AG04449 (cell line): ENCODE results near the gene HEXIM1.

Experiments
- CTCF ChIA-PET: fragments of 350-600 bp; formaldehyde crosslinking; extraction: SDS; loops from one replicate; lab custom pipeline; 2021; ENCODE audit warnings: antibody characterized with exemption; lab: Yijun Ruan, JAX
- POLR2A ChIA-PET: fragments of 400-600, 350-600 bp; formaldehyde crosslinking; extraction: SDS; loops from one replicate; lab custom pipeline; 2020; ENCODE audit warnings: antibody characterized with exemption, inconsistent platforms; lab: Yijun Ruan, JAX
- DNase-seq: peaks from one replicate; pipeline ENCODE4 v3.0.0-alpha.2; 2010; ENCODE audit warnings: low read depth, low spot score
- H3K4me3 ChIP-seq: 2 replicates; pipeline ENCODE4 v1.5.1; 2011; ENCODE audit warnings: low read depth, mild to moderate bottlenecking, control low read depth, low read length
- CTCF ChIP-seq: IDR thresholded peaks from one replicate; pipeline ENCODE4 v1.5.1; 2011; ENCODE audit warnings: mild to moderate bottlenecking, moderate library complexity, low read length, control low read depth, inconsistent platforms; ENCODE audit not compliant: insufficient read depth; ENCODE audit errors: missing control alignments

The HEXIM1 gene

GRCh38 chr17:45177563-45177962 lies 29.3 kb downstream of the HEXIM1 start:
- no peak overlapping the region for H3K4me3 ChIP-seq
- no peak for DNase-seq
- TF ChIP-seq CTCF, result no peak
- CTCF ChIA-PET, result interaction anchor here (2.2 to 3.1 kb wide), 3 partner anchors 20 to 43 kb away, joined by 19 to 23 read pairs (median 20); partner anchors contain the start of gene ACBD4
- POLR2A ChIA-PET, result interaction anchor here (2.4 kb wide), 1 partner anchor 28 kb away, joined by 21 read pairs; the partner anchor contains the start of gene HEXIM1

GRCh38 chr17:45184144-45184543 lies 35.9 kb downstream of the HEXIM1 start:
- CTCF ChIA-PET, result interaction anchor here (0.9 to 3.5 kb wide), 4 partner anchors 10 to 243 kb away, joined by 3 to 24 read pairs (median 9); no protein-coding TSS in a partner anchor
- DNase-seq, result no peak
- POLR2A ChIA-PET, result interaction anchor here (2.6 kb wide), 1 partner anchor 35 kb away, joined by 8 read pairs; the partner anchor contains the start of gene HEXIM1
- no peak overlapping the region for H3K4me3 ChIP-seq
- TF ChIP-seq CTCF, result no peak

- TF ChIP-seq CTCF, result no peak
- DNase-seq, result no peak
- ChIA-PET CTCF (interaction anchor here (3.2 kb wide), 1 partner anchor 11 kb away, joined by 34 read pairs; no protein-coding TSS in a partner anchor), POLR2A (interaction anchor here (0.5 to 0.6 kb wide), 2 partner anchors 39 to 128 kb away, joined by 3 read pairs; partner anchors contain the start of gene HEXIM1)
- H3K4me3 ChIP-seq, result no peak overlapping the region
Observed at GRCh38 chr17:45186801-45187354, 38.6 kb downstream of the HEXIM1 start.

- TF ChIP-seq CTCF, result no peak
- no peak for DNase-seq
- ChIA-PET CTCF (interaction anchor here (0.7 to 20.5 kb wide), 4 partner anchors 9 to 54 kb away, joined by 3 to 677 read pairs (median 22); partner anchors contain the start of genes ACBD4 and PLCD3), POLR2A (interaction anchor here (0.6 kb wide), 1 partner anchor 730 kb away, joined by 3 read pairs; no protein-coding TSS in a partner anchor)
- H3K4me3 ChIP-seq, result no peak overlapping the region
Observed at GRCh38 chr17:45189009-45189408, 40.7 kb downstream of the HEXIM1 start.

- TF ChIP-seq CTCF, result no peak
- no peak for DNase-seq
- H3K4me3 ChIP-seq, result no peak overlapping the region
- POLR2A ChIA-PET, result interaction anchor here (1.4 to 2.0 kb wide), 2 partner anchors 41 to 42 kb away, joined by 4 to 5 read pairs; partner anchors contain the start of gene HEXIM1
- CTCF ChIA-PET, result interaction anchor here (1.0 to 20.5 kb wide), 7 partner anchors 8 to 91 kb away, joined by 3 to 677 read pairs (median 6); partner anchors contain the start of genes ACBD4 and PLCD3
Observed at GRCh38 chr17:45190503-45191255, 42.4 kb downstream of the HEXIM1 start.
